Measurements from ENCODE around the gene PGF. TPM values are rescaled to one million over a fixed set of nuclear protein-coding genes. Genes with fewer than 3 reads are reported as not detected.

Gene PGF
- total and polyA plus RNA-seq, 12 donors: 1.7 to 12.7 (median 4.9) TPM

- TF ChIP-seq CTCF (IDR thresholded peaks at IDR 0.05) (no peak), POLR2A (IDR thresholded peaks at IDR 0.05) (no peak)
- intact Hi-C loops (cut with DNase I): no loop called here
- peak in 6 of 7 donors; percentile 57 to 79 (median 62) for DNase-seq
- H3K27ac ChIP-seq: peak overlapping the region in 2 of 5 donors; percentile 17 to 45
- no peaks in the 10 kb centered on the region for H3K9me3 ChIP-seq (replicated peaks in 1 of 3)
- no peaks in the 10 kb centered on the region for H3K27me3 ChIP-seq
- WGBS, 4 donors: 70 to 88% (median 70%) methylated on average over 3 to 12 of the region's 12 CpGs
- peaks cover 0 to 14% of the 10 kb centered on the region in 2 donors for H3K4me1 ChIP-seq (replicated peaks in 1 of 2)
- H3K36me3 ChIP-seq (replicated peaks in 1 of 2): no peaks in the 10 kb centered on the region
- no peak overlapping the region for H3K4me3 ChIP-seq
These were observed 19.8 kb upstream of the PGF start for GRCh38 chr14:74975059-74975810.

GRCh38 chr14:74974364-74975058 is 19.1 kb upstream of the PGF start:
- Histone ChIP-seq H3K36me3 (replicated peaks in 1 of 2) (no peaks in the 10 kb centered on the region), H3K4me1 (replicated peaks in 1 of 2) (peaks cover 0 to 14% of the 10 kb centered on the region in 2 donors), H3K27ac (peak overlapping the region in 2 of 5 donors; percentile 17 to 45), H3K9me3 (replicated peaks in 1 of 3) (no peaks in the 10 kb centered on the region), H3K4me3 (no peak overlapping the region), H3K27me3 (no peaks in the 10 kb centered on the region)
- 80 to 89% (median 86%) methylated on average over 11 to 15 of the region's 15 CpGs for WGBS, 4 donors
- intact Hi-C loops (cut with DNase I): no loop called here
- TF ChIP-seq CTCF (IDR thresholded peaks at IDR 0.05) (no peak), POLR2A (IDR thresholded peaks at IDR 0.05) (no peak)
- DNase-seq: no peak

- WGBS, 4 donors: 87 to 93% (median 92%) methylated on average over 5 of the region's 5 CpGs
- intact Hi-C loops (cut with DNase I): no loop called here
These were observed 18.5 kb upstream of the PGF start for GRCh38 chr14:74973905-74974363.

More at GRCh38 chr14:74973905-74974363, 18.5 kb upstream of the PGF start:
- Histone ChIP-seq H3K27ac (no peak overlapping the region), H3K9me3 (replicated peaks in 1 of 3) (no peaks in the 10 kb centered on the region), H3K36me3 (replicated peaks in 1 of 2) (no peaks in the 10 kb centered on the region), H3K4me1 (replicated peaks in 1 of 2) (peaks cover 0 to 14% of the 10 kb centered on the region in 2 donors), H3K4me3 (no peak overlapping the region), H3K27me3 (no peaks in the 10 kb centered on the region)
- peak in 1 of 7 donors; percentile 41 for DNase-seq
- no peak for TF ChIP-seq CTCF (IDR thresholded peaks at IDR 0.05)
- TF ChIP-seq POLR2A (IDR thresholded peaks at IDR 0.05): no peak

All from adrenal gland (tissue), 12 donors.